ENCODE data around the gene C11orf71.

The C11orf71 gene

DNA sequence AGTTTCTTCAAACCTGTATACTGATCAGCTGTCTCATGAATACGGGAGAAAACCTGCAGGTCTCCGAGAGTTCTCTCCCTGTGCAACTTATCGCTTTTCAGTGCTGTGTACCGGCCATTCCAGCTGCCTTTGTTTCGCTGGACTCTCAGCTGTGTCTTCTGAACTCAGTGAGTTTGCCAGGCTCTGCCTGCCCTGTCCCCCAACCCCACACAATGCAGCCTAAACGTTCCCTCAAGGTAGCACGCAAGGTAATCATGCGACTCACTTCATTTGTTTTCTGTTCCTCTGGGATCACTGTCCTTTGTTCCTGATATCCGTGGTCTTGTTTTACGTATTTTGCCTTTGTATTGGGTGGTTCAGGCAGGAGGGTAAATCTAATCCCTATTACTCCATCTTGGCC lies 13.6 kb upstream of the C11orf71 start:
- Histone ChIP-seq H3K9ac (ENCODE audit: low read length) (no peak overlapping the region), H3K36me3 (ENCODE audit: insufficient read depth, low read length) (peaks cover 10% of the 10 kb centered on the region), H3K4me2 (ENCODE audit: low read length) (no peak overlapping the region)

DNA sequence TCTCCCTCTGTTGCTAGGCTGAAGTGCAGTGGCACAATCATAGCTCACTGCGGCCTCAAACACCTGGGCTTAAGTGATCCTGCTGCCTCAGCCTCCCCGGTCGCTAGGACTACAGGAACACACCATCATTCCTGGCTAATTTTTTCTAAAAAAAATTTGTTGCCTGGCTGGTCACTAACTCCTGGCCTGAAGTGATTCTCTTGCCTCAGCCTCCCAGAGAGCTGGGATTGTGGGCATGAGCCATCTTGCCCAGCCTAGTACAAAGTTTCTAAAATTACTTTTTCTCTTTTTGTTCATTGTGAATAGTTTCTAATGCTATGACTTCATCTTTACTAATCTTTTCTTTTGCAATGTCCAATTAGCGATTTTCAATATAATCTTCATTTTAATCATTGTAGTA lies 12.6 kb upstream of the C11orf71 start:
- no peak for TF ChIP-seq EZH2 (IDR thresholded peaks at IDR 0.05; ENCODE audit: borderline replicate concordance, low read length)
- no peak overlapping the region for H3K27ac ChIP-seq (ENCODE audit: low read depth, low read length, poor library complexity, severe bottlenecking)

More for the DNA sequence above, 13.6 kb upstream of the C11orf71 start:
- TF ChIP-seq, protein P1, sequence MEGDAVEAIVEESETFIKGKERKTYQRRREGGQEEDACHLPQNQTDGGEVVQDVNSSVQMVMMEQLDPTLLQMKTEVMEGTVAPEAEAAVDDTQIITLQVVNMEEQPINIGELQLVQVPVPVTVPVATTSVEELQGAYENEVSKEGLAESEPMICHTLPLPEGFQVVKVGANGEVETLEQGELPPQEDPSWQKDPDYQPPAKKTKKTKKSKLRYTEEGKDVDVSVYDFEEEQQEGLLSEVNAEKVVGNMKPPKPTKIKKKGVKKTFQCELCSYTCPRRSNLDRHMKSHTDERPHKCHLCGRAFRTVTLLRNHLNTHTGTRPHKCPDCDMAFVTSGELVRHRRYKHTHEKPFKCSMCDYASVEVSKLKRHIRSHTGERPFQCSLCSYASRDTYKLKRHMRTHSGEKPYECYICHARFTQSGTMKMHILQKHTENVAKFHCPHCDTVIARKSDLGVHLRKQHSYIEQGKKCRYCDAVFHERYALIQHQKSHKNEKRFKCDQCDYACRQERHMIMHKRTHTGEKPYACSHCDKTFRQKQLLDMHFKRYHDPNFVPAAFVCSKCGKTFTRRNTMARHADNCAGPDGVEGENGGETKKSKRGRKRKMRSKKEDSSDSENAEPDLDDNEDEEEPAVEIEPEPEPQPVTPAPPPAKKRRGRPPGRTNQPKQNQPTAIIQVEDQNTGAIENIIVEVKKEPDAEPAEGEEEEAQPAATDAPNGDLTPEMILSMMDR (IDR thresholded peaks at IDR 0.05; ENCODE audit: low read length): no peak
- Histone ChIP-seq H3F3A (ENCODE audit: insufficient read depth, low read length) (no peaks in the 10 kb centered on the region), H3K79me2 (ENCODE audit: insufficient read depth, low read length) (no peaks in the 10 kb centered on the region), H3K27me3 (ENCODE audit: insufficient read depth, low read length) (no peaks in the 10 kb centered on the region), H4K20me1 (ENCODE audit: insufficient read depth, low read length) (no peaks in the 10 kb centered on the region), H3K9me3 (ENCODE audit: low read length) (no peaks in the 10 kb centered on the region), H3K4me1 (ENCODE audit: insufficient read depth, low read length, severe bottlenecking) (no peaks in the 10 kb centered on the region), H2AFZ (ENCODE audit: low read length) (no peak overlapping the region), H3K9me2 (ENCODE audit: low read depth, low read length) (no peaks in the 10 kb centered on the region), H3K27ac (ENCODE audit: low read depth, low read length, poor library complexity, severe bottlenecking) (no peak overlapping the region), H3K4me3 (ENCODE audit: low read depth, low read length, poor library complexity, severe bottlenecking) (no peak overlapping the region)

DNA sequence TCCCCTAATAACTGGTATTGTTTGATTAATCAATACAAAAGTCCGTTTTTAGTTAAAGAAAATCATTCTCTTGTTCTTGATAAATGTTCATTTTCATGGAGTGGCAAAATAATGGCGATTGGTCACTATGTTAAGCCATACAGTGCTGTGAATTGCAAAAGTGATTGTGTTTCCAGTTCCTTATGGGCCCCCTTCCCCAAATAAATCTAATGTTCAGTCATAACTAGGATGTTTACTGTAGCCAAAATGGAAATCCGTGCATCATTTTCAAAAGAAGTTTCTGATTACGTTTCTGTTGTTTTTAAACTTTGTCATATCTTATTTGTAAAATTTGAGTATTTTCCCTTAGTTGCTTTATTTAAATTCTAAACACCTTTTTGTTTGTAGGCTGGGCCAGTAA lies 1.0 kb upstream of the C11orf71 start:
- Histone ChIP-seq H3F3A (ENCODE audit: insufficient read depth, low read length) (no peaks in the 10 kb centered on the region), H4K20me1 (ENCODE audit: insufficient read depth, low read length) (no peaks in the 10 kb centered on the region), H3K4me1 (ENCODE audit: insufficient read depth, low read length, severe bottlenecking) (peaks cover 21% of the 10 kb centered on the region), H3K27me3 (ENCODE audit: insufficient read depth, low read length) (no peaks in the 10 kb centered on the region), H3K9me3 (ENCODE audit: low read length) (no peaks in the 10 kb centered on the region), H3K4me2 (ENCODE audit: low read length) (peak overlapping the region; percentile 91), H3K9ac (ENCODE audit: low read length) (peak overlapping the region; percentile 99), H2AFZ (ENCODE audit: low read length) (no peak overlapping the region), H3K27ac (ENCODE audit: low read depth, low read length, poor library complexity, severe bottlenecking) (peak overlapping the region; percentile 59), H3K4me3 (ENCODE audit: low read depth, low read length, poor library complexity, severe bottlenecking) (peak overlapping the region; percentile 93), H3K9me2 (ENCODE audit: low read depth, low read length) (no peaks in the 10 kb centered on the region), H3K36me3 (ENCODE audit: insufficient read depth, low read length) (peaks cover 33% of the 10 kb centered on the region), H3K79me2 (ENCODE audit: insufficient read depth, low read length) (peaks cover 35% of the 10 kb centered on the region)
- TF ChIP-seq, protein P1 (IDR thresholded peaks at IDR 0.05; ENCODE audit: low read length): no peak
- TF ChIP-seq EZH2 (IDR thresholded peaks at IDR 0.05; ENCODE audit: borderline replicate concordance, low read length): no peak

More for the DNA sequence above, 12.6 kb upstream of the C11orf71 start:
- H3K27me3 ChIP-seq (ENCODE audit: insufficient read depth, low read length): no peaks in the 10 kb centered on the region
- no peak overlapping the region for H3K4me2 ChIP-seq (ENCODE audit: low read length)
- no peaks in the 10 kb centered on the region for H3K4me1 ChIP-seq (ENCODE audit: insufficient read depth, low read length, severe bottlenecking)
- no peaks in the 10 kb centered on the region for H3F3A ChIP-seq (ENCODE audit: insufficient read depth, low read length)
- no peaks in the 10 kb centered on the region for H3K9me2 ChIP-seq (ENCODE audit: low read depth, low read length)
- H3K9ac ChIP-seq (ENCODE audit: low read length): no peak overlapping the region
- H3K79me2 ChIP-seq (ENCODE audit: insufficient read depth, low read length): no peaks in the 10 kb centered on the region
- no peaks in the 10 kb centered on the region for H4K20me1 ChIP-seq (ENCODE audit: insufficient read depth, low read length)
- H3K9me3 ChIP-seq (ENCODE audit: low read length): no peaks in the 10 kb centered on the region
- peaks cover 19% of the 10 kb centered on the region for H3K36me3 ChIP-seq (ENCODE audit: insufficient read depth, low read length)
- no peak overlapping the region for H3K4me3 ChIP-seq (ENCODE audit: low read depth, low read length, poor library complexity, severe bottlenecking)
- H2AFZ ChIP-seq (ENCODE audit: low read length): no peak overlapping the region

DNA sequence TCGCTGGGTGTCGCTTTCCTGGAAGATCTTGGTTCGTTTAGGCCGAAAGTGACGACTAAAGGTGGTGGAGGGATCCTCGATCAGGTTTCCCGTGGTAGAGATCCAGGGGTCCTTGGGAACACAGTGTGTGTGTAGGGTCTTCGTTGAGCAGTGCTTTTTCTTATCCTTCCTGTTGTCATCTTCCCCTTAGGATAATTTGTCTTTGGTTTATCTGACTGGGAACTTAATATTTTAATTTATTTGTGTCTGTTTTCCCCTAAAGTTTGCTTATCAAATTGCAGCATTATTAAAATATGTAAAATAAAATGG lies 558 bp upstream of the C11orf71 start:
- Histone ChIP-seq H3K9ac (ENCODE audit: low read length) (peak overlapping the region; percentile 99), H3K9me3 (ENCODE audit: low read length) (no peaks in the 10 kb centered on the region), H3K36me3 (ENCODE audit: insufficient read depth, low read length) (peaks cover 28% of the 10 kb centered on the region), H3K79me2 (ENCODE audit: insufficient read depth, low read length) (peaks cover 35% of the 10 kb centered on the region), H3K27me3 (ENCODE audit: insufficient read depth, low read length) (no peaks in the 10 kb centered on the region), H3K27ac (ENCODE audit: low read depth, low read length, poor library complexity, severe bottlenecking) (peak overlapping the region; percentile 59), H3F3A (ENCODE audit: insufficient read depth, low read length) (no peaks in the 10 kb centered on the region), H3K4me1 (ENCODE audit: insufficient read depth, low read length, severe bottlenecking) (peaks cover 21% of the 10 kb centered on the region), H3K9me2 (ENCODE audit: low read depth, low read length) (no peaks in the 10 kb centered on the region), H4K20me1 (ENCODE audit: insufficient read depth, low read length) (no peaks in the 10 kb centered on the region), H2AFZ (ENCODE audit: low read length) (no peak overlapping the region), H3K4me3 (ENCODE audit: low read depth, low read length, poor library complexity, severe bottlenecking) (peak overlapping the region; percentile 93), H3K4me2 (ENCODE audit: low read length) (peak overlapping the region; percentile 91)
- TF ChIP-seq, protein P1 (IDR thresholded peaks at IDR 0.05; ENCODE audit: low read length): peak; percentile 8; the same call in 1 of the 2 replicates
- TF ChIP-seq EZH2 (IDR thresholded peaks at IDR 0.05; ENCODE audit: borderline replicate concordance, low read length): no peak

All from OCI-LY1 (cell line).